Neural progenitor cell (in vitro differentiated cells): Measurements from ENCODE around the gene CPEB2. TPM values are rescaled to one million over a fixed set of nuclear protein-coding genes. Genes with fewer than 3 reads are reported as not detected.

ENCODE experiments used
- DNase-seq: peaks from one replicate; pipeline ENCODE4 v3.0.0-alpha.2; 2016; ENCODE audit warnings: low spot score
- H2AFZ ChIP-seq: fragments of 200-600 bp; sonication (generic); replicated peaks from 2 replicates; pipeline ENCODE4 v1.6.1; 2016; ENCODE audit warnings: antibody characterized with exemption
- H3F3A ChIP-seq: fragments of 200-600 bp; sonication (generic); 2 replicates; pipeline ENCODE4 v1.6.1; 2016; ENCODE audit warnings: antibody characterized with exemption, low read depth
- H3K27ac ChIP-seq: fragments of 200-600 bp; sonication (generic); 2 replicates; pipeline ENCODE4 v1.5.1; 2016; ENCODE audit warnings: mild to moderate bottlenecking
- H3K27me3 ChIP-seq: fragments of 200-600 bp; sonication (generic); 2 replicates; pipeline ENCODE4 v1.6.1; 2016; ENCODE audit warnings: mild to moderate bottlenecking, moderate library complexity
- H3K36me3 ChIP-seq: fragments of 200-600 bp; sonication (generic); 2 replicates; pipeline ENCODE4 v1.5.1; 2016
- H3K4me1 ChIP-seq: fragments of 200-600 bp; sonication (generic); 2 replicates; pipeline ENCODE4 v1.6.1; 2016; ENCODE audit warnings: mixed run types
- H3K4me2 ChIP-seq: fragments of 200-600 bp; sonication (generic); 2 replicates; pipeline ENCODE4 v1.6.1; 2016
- H3K4me3 ChIP-seq: fragments of 200-600 bp; sonication (generic); 2 replicates; pipeline ENCODE4 v1.5.1; 2016
- H3K79me2 ChIP-seq: fragments of 200-600 bp; sonication (generic); 2 replicates; pipeline ENCODE4 v1.6.1; 2016; ENCODE audit warnings: low read depth
- H3K9ac ChIP-seq: fragments of 200-600 bp; sonication (generic); 2 replicates; pipeline ENCODE4 v1.6.1; 2016
- H3K9me3 ChIP-seq: fragments of 200-600 bp; sonication (generic); 2 replicates; pipeline ENCODE4 v1.5.1; 2016; ENCODE audit warnings: low read depth
- H4K20me1 ChIP-seq: fragments of 200-600 bp; sonication (generic); 2 replicates; pipeline ENCODE4 v1.6.1; 2016; ENCODE audit warnings: low read depth
- H3K27ac Mint-ChIP-seq: 3 replicates; pipeline ENCODE4 v1.8.0; 2021; ENCODE audit warnings: mixed read lengths
- H3K27me3 Mint-ChIP-seq: 2 replicates; pipeline ENCODE4 v1.8.0; 2022; ENCODE audit warnings: low read depth, mild to moderate bottlenecking, inconsistent platforms, moderate library complexity, mixed read lengths; ENCODE audit not compliant: insufficient read depth
- H3K36me3 Mint-ChIP-seq: 3 replicates; pipeline ENCODE4 v1.8.0; 2021; ENCODE audit warnings: mixed read lengths
- H3K4me1 Mint-ChIP-seq: 3 replicates; pipeline ENCODE4 v1.8.0; 2021; ENCODE audit warnings: mixed read lengths
- H3K4me3 Mint-ChIP-seq: 3 replicates; pipeline ENCODE4 v1.8.0; 2021; ENCODE audit warnings: mild to moderate bottlenecking, moderate library complexity, mixed read lengths
- H3K9me3 Mint-ChIP-seq: 3 replicates; pipeline ENCODE4 v1.8.0; 2020; ENCODE audit warnings: mixed read lengths
- CTCF ChIP-seq: fragments of 200-600 bp; sonication (generic); IDR thresholded peaks from 2 replicates; pipeline ENCODE4 v1.5.1; 2017; ENCODE audit warnings: antibody characterized with exemption, mild to moderate bottlenecking
- EZH2 ChIP-seq: fragments of 200-600 bp; sonication (generic); IDR thresholded peaks from 2 replicates; pipeline ENCODE4 v1.6.1; 2017; ENCODE audit warnings: antibody characterized with exemption, mild to moderate bottlenecking, moderate library complexity
- EZH2phosphoT487 ChIP-seq: fragments of 200-600 bp; sonication (generic); IDR thresholded peaks from 2 replicates; pipeline ENCODE4 v1.6.1; 2017; ENCODE audit warnings: antibody characterized with exemption
- total RNA-seq: library from RNA; depleted of rRNA; stranded (reverse); fragments of >200 nt; gene quantifications from 2 replicates; pipeline ENCODE4 v1.2.3, GENCODE V29; 2015; ENCODE audit warnings: low replicate concordance

The CPEB2 gene
- total RNA-seq, 1 donor from 2014 or later: 1.9 TPM

- Histone ChIP-seq H3K27ac (no peak overlapping the region), H3K4me3 (peak overlapping the region; percentile 74), H3K36me3 (no peaks in the 10 kb centered on the region), H4K20me1 (peaks cover 16% of the 10 kb centered on the region), H3K4me2 (peak overlapping the region; percentile 89), H3K79me2 (no peaks in the 10 kb centered on the region), H2AFZ (peak overlapping the region; percentile 83), H3K9ac (no peak overlapping the region), H3F3A (peaks cover 14% of the 10 kb centered on the region), H3K27me3 (peaks cover 26% of the 10 kb centered on the region), H3K4me1 (peaks cover 6% of the 10 kb centered on the region), H3K9me3 (no peaks in the 10 kb centered on the region)
- peaks cover 13% of the 10 kb centered on the region for H3K27me3 Mint-ChIP-seq
- H3K4me3 Mint-ChIP-seq: peak overlapping the region; percentile 89
- H3K9me3 Mint-ChIP-seq: peaks cover 4% of the 10 kb centered on the region
- H3K36me3 Mint-ChIP-seq: no peaks in the 10 kb centered on the region
- no peak for TF ChIP-seq EZH2
- peak; percentile 18 for TF ChIP-seq CTCF
- no peak overlapping the region for H3K27ac Mint-ChIP-seq
- DNase-seq: peak; percentile 73
- peaks cover 9% of the 10 kb centered on the region for H3K4me1 Mint-ChIP-seq
Observed at GRCh38 chr4:15001248-15001868, 923 bp upstream of the CPEB2 start.

- Histone ChIP-seq H3K27ac (peak overlapping the region; percentile 2), H2AFZ (peak overlapping the region; percentile 83), H3K9me3 (no peaks in the 10 kb centered on the region), H3K9ac (no peak overlapping the region), H3K27me3 (peaks cover 35% of the 10 kb centered on the region), H3K4me3 (peak overlapping the region; percentile 74), H3F3A (peaks cover 14% of the 10 kb centered on the region), H3K4me1 (peaks cover 6% of the 10 kb centered on the region), H3K36me3 (no peaks in the 10 kb centered on the region), H3K79me2 (no peaks in the 10 kb centered on the region), H4K20me1 (peaks cover 16% of the 10 kb centered on the region), H3K4me2 (peak overlapping the region; percentile 89)
- Mint-ChIP-seq H3K27me3 (peaks cover 13% of the 10 kb centered on the region), H3K4me1 (peaks cover 9% of the 10 kb centered on the region), H3K36me3 (no peaks in the 10 kb centered on the region), H3K4me3 (peak overlapping the region; percentile 87), H3K27ac (no peak overlapping the region), H3K9me3 (no peaks in the 10 kb centered on the region)
- no peak for TF ChIP-seq EZH2
- no peak for TF ChIP-seq CTCF
- peak; percentile 53 for TF ChIP-seq EZH2phosphoT487
- DNase-seq: peak; percentile 84
Observed at GRCh38 chr4:15002659-15003400, 549 bp downstream of the CPEB2 start.

- Histone ChIP-seq H3K27ac (no peak overlapping the region), H3K4me1 (peaks cover 6% of the 10 kb centered on the region), H3K27me3 (peaks cover 35% of the 10 kb centered on the region), H3K79me2 (no peaks in the 10 kb centered on the region), H3F3A (peaks cover 14% of the 10 kb centered on the region), H3K9ac (no peak overlapping the region), H2AFZ (peak overlapping the region; percentile 83), H3K4me2 (peak overlapping the region; percentile 89), H4K20me1 (peaks cover 16% of the 10 kb centered on the region), H3K9me3 (no peaks in the 10 kb centered on the region), H3K36me3 (no peaks in the 10 kb centered on the region), H3K4me3 (peak overlapping the region; percentile 74)
- H3K4me1 Mint-ChIP-seq: peaks cover 9% of the 10 kb centered on the region
- no peaks in the 10 kb centered on the region for H3K9me3 Mint-ChIP-seq
- TF ChIP-seq CTCF (no peak), EZH2phosphoT487 (no peak), EZH2 (no peak)
- H3K27me3 Mint-ChIP-seq: peaks cover 13% of the 10 kb centered on the region
- DNase-seq: peak; percentile 63
- H3K36me3 Mint-ChIP-seq: no peaks in the 10 kb centered on the region
- H3K27ac Mint-ChIP-seq: no peak overlapping the region
- H3K4me3 Mint-ChIP-seq: peak overlapping the region; percentile 79
Observed at GRCh38 chr4:15003401-15003890, 1.2 kb downstream of the CPEB2 start.
